HG03139 (cell line): ENCODE measurements around the gene KCNMA1.

ENCODE experiments used
- ATAC-seq: cut with Tn5 transposase; IDR thresholded peaks from one replicate; pipeline ENCODE4 v1.9.1; 2021; ENCODE audit not compliant: unreplicated experiment

KCNMA1 gene

GRCh38 chr10:76976142-76976541, 661.5 kb downstream of the KCNMA1 start:
- no peak for ATAC-seq

GRCh38 chr10:76975126-76975525, 662.5 kb downstream of the KCNMA1 start:
- ATAC-seq: no peak

- ATAC-seq: no peak
Observed at GRCh38 chr10:76974017-76974691, 663.5 kb downstream of the KCNMA1 start.

GRCh38 chr10:76973091-76974016, 664.3 kb downstream of the KCNMA1 start:
- no peak for ATAC-seq

- ATAC-seq: no peak
Observed at GRCh38 chr10:76972541-76972940, 665.1 kb downstream of the KCNMA1 start.

- no peak for ATAC-seq
Observed at GRCh38 chr10:76971547-76972170, 665.9 kb downstream of the KCNMA1 start.

- no peak for ATAC-seq
Observed at GRCh38 chr10:76970711-76971519, 666.7 kb downstream of the KCNMA1 start.

GRCh38 chr10:76969366-76969948, 668.2 kb downstream of the KCNMA1 start:
- no peak for ATAC-seq

- ATAC-seq: no peak
Observed at GRCh38 chr10:76968483-76968882, 669.1 kb downstream of the KCNMA1 start.

- no peak for ATAC-seq
Observed at GRCh38 chr10:76962851-76963250, 674.8 kb downstream of the KCNMA1 start.

- ATAC-seq: no peak
Observed at GRCh38 chr10:76961841-76962240, 675.8 kb downstream of the KCNMA1 start.

- no peak for ATAC-seq
Observed at GRCh38 chr10:76959111-76959510, 678.5 kb downstream of the KCNMA1 start.

GRCh38 chr10:76954838-76955237, 682.8 kb downstream of the KCNMA1 start:
- ATAC-seq: no peak

- no peak for ATAC-seq
Observed at GRCh38 chr10:76950354-76950753, 687.3 kb downstream of the KCNMA1 start.

GRCh38 chr10:76946270-76946669, 691.3 kb downstream of the KCNMA1 start:
- ATAC-seq: no peak

GRCh38 chr10:76945166-76945565, 692.4 kb downstream of the KCNMA1 start:
- ATAC-seq: no peak

GRCh38 chr10:76944640-76945039, 693.0 kb downstream of the KCNMA1 start:
- no peak for ATAC-seq

- no peak for ATAC-seq
Observed at GRCh38 chr10:76942628-76943416, 694.8 kb downstream of the KCNMA1 start.

- no peak for ATAC-seq
Observed at GRCh38 chr10:76939933-76940468, 697.6 kb downstream of the KCNMA1 start.
